Measurements from ENCODE around the gene UNC93B1. TPM values are rescaled to one million over a fixed set of nuclear protein-coding genes. Genes with fewer than 3 reads are reported as not detected.
"Not testable (repeated sequence)": the region's sequence is repeated elsewhere in the genome, so short reads cannot be mapped to it uniquely, and the experiment has no call there.

UNC93B1 gene
- total and polyA plus RNA-seq, 2 of the 13 experiments (the other 11 are each of a cell fraction or from before 2014, with no cell fraction given) = 8.8 to 18.9 TPM

GRCh38 chr11:67955461-67956007, 48.4 kb downstream of the UNC93B1 start (continued):
- TF ChIP-seq ZBTB14 (CRISPR knock-in tag; IDR thresholded peaks at IDR 0.05) (peak; percentile 51), SAP130 (CRISPR knock-in tag; IDR thresholded peaks at IDR 0.05; ENCODE audit: low read depth) (0 out of 2 replicates have a peak, but pooled peaks have one; percentile 19), CCDC6 (CRISPR knock-in tag; IDR thresholded peaks at IDR 0.05) (0 out of 2 replicates have a peak, but pooled peaks have one; percentile 47), YY1 (IDR thresholded peaks at IDR 0.05; ENCODE audit: insufficient read depth, insufficient replicate concordance, low read depth, low read length) (peak; percentile 62), UBTF (CRISPR knock-in tag; IDR thresholded peaks at IDR 0.05) (peak; percentile 63; the same call in 1 of the 2 replicates), ZNF263 (CRISPR knock-in tag; IDR thresholded peaks at IDR 0.05) (peak; percentile 65), ZNF142 (CRISPR knock-in tag; IDR thresholded peaks at IDR 0.05) (0 out of 2 replicates have a peak, but pooled peaks have one; percentile 31), ARNT2 (CRISPR knock-in tag; IDR thresholded peaks at IDR 0.05; ENCODE audit: low read depth) (0 out of 2 replicates have a peak, but pooled peaks have one; percentile 24), TFDP2 (CRISPR knock-in tag; IDR thresholded peaks at IDR 0.05) (peak; percentile 22; the same call in 1 of the 2 replicates), ZNF800 (CRISPR knock-in tag; IDR thresholded peaks at IDR 0.05) (0 out of 2 replicates have a peak, but pooled peaks have one; percentile 46), THAP11 (CRISPR knock-in tag; IDR thresholded peaks at IDR 0.05) (0 out of 2 replicates have a peak, but pooled peaks have one; percentile 19), CREB1 (IDR thresholded peaks at IDR 0.05) (peak; percentile 32; the same call in 1 of the 2 replicates), ZNF768 (CRISPR knock-in tag; IDR thresholded peaks at IDR 0.05) (0 out of 2 replicates have a peak, but pooled peaks have one; percentile 25), NONO (CRISPR knock-in tag; conservative IDR thresholded peaks at IDR 0.05) (0 out of 2 replicates have a peak, but pooled peaks have one; percentile 22), TEAD3 (CRISPR knock-in tag; optimal IDR thresholded peaks at IDR 0.05; ENCODE audit: borderline replicate concordance) (peak; percentile 30)
- not testable (repeated sequence) for TF ChIP-seq CREB1 (CRISPR knock-in tag; IDR thresholded peaks at IDR 0.05); NONO (IDR thresholded peaks at IDR 0.05)
